ENCODE results near the gene COL7A1.

DNA sequence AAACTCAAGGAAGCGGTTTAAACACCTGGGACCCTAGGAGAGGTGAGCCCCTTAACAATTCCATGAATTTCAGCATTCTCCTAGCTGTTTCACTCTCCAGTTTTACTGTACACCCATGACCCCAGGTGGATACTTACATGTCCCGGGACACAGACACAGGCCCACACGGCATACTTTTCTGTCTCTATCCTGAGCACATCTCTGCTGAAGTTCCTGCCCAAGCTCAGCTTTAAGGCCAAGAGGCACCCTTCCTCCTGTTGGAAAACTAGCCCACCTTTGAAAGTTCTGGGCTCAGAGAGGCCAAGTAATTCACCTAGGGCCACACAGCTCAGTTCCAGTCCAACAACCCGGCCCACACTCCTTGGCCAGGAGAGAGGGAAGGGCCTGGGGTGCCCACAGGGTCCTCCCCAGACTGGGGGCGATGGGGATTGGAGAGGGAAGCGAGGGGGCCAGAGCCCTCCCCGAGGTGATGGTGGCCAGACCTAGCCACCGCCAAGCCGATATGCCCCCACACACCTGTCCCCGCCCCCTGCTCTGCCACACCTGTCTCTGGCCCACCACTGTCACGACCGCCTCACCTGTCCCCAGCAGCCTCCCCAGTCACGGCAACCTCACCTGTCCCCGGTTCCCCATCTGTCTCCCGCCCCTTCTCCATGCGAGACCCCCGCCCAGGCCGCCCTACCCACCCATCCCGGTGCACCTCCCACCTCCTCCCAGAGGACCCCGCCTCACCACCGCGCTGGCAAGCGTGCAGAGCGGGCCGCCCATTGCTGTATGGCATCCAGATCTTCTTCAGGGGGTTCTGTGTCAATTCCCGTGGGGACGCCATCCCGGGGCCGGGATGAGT is 39.0 kb downstream of the COL7A1 start:
- TF ChIP-seq CREB1 (CRISPR knock-in tag; IDR thresholded peaks at IDR 0.05; ENCODE audit: low read depth), result no peak
- TF ChIP-seq, protein P1, sequence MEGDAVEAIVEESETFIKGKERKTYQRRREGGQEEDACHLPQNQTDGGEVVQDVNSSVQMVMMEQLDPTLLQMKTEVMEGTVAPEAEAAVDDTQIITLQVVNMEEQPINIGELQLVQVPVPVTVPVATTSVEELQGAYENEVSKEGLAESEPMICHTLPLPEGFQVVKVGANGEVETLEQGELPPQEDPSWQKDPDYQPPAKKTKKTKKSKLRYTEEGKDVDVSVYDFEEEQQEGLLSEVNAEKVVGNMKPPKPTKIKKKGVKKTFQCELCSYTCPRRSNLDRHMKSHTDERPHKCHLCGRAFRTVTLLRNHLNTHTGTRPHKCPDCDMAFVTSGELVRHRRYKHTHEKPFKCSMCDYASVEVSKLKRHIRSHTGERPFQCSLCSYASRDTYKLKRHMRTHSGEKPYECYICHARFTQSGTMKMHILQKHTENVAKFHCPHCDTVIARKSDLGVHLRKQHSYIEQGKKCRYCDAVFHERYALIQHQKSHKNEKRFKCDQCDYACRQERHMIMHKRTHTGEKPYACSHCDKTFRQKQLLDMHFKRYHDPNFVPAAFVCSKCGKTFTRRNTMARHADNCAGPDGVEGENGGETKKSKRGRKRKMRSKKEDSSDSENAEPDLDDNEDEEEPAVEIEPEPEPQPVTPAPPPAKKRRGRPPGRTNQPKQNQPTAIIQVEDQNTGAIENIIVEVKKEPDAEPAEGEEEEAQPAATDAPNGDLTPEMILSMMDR (conservative IDR thresholded peaks at IDR 0.05; ENCODE audit: low read depth in 2 of 2), result no peak
- TF ChIP-seq EZH2phosphoT487 (IDR thresholded peaks at IDR 0.05; ENCODE audit: unreplicated experiment), result no peak
- TF ChIP-seq, protein P2, sequence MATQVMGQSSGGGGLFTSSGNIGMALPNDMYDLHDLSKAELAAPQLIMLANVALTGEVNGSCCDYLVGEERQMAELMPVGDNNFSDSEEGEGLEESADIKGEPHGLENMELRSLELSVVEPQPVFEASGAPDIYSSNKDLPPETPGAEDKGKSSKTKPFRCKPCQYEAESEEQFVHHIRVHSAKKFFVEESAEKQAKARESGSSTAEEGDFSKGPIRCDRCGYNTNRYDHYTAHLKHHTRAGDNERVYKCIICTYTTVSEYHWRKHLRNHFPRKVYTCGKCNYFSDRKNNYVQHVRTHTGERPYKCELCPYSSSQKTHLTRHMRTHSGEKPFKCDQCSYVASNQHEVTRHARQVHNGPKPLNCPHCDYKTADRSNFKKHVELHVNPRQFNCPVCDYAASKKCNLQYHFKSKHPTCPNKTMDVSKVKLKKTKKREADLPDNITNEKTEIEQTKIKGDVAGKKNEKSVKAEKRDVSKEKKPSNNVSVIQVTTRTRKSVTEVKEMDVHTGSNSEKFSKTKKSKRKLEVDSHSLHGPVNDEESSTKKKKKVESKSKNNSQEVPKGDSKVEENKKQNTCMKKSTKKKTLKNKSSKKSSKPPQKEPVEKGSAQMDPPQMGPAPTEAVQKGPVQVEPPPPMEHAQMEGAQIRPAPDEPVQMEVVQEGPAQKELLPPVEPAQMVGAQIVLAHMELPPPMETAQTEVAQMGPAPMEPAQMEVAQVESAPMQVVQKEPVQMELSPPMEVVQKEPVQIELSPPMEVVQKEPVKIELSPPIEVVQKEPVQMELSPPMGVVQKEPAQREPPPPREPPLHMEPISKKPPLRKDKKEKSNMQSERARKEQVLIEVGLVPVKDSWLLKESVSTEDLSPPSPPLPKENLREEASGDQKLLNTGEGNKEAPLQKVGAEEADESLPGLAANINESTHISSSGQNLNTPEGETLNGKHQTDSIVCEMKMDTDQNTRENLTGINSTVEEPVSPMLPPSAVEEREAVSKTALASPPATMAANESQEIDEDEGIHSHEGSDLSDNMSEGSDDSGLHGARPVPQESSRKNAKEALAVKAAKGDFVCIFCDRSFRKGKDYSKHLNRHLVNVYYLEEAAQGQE (IDR thresholded peaks at IDR 0.05; ENCODE audit: unreplicated experiment), result no peak
- no peak for TF ChIP-seq EZH2 (IDR thresholded peaks at IDR 0.05; ENCODE audit: low read depth, unreplicated experiment)
- TF ChIP-seq POLR2AphosphoS5 (IDR thresholded peaks at IDR 0.05; ENCODE audit: low read depth), result no peak; the same call in 1 of the 2 replicates
- TF ChIP-seq, protein P3, sequence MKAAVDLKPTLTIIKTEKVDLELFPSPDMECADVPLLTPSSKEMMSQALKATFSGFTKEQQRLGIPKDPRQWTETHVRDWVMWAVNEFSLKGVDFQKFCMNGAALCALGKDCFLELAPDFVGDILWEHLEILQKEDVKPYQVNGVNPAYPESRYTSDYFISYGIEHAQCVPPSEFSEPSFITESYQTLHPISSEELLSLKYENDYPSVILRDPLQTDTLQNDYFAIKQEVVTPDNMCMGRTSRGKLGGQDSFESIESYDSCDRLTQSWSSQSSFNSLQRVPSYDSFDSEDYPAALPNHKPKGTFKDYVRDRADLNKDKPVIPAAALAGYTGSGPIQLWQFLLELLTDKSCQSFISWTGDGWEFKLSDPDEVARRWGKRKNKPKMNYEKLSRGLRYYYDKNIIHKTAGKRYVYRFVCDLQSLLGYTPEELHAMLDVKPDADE (IDR thresholded peaks at IDR 0.05), result 0 out of 2 replicates have a peak, but pooled peaks have one; percentile 4
- no peak for TF ChIP-seq JUNB (IDR thresholded peaks at IDR 0.05; ENCODE audit: unreplicated experiment)
- no peak for TF ChIP-seq ZNF331 (CRISPR knock-in tag; IDR thresholded peaks at IDR 0.05; ENCODE audit: low read depth)
